HS-5 (cell line): ENCODE data around the gene PCGF6.

Source experiments
- DNase-seq: peaks from one replicate; pipeline ENCODE4 v3.0.0-alpha.2; 2012; ENCODE audit warnings: low read depth

Gene PCGF6

DNA sequence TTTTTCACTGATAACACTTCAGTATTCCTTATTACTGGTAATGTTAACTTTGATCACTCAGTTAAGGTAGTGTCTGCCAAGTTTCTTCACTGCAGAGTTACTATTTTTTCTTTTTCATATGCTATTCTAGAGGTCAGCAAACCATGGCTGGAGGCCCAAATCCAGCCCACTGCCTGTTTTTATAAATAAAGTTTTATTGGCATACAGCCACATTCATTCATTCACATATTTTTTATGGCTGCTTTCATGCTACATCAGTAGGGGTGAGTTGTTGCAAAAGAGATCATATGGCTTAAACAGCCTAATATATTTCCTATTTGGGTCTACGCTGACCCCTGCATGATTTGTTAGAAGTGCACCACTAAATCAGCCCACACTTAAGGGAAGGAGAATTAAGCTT is 94.3 kb downstream of the PCGF6 start:
- no peak for DNase-seq

DNA sequence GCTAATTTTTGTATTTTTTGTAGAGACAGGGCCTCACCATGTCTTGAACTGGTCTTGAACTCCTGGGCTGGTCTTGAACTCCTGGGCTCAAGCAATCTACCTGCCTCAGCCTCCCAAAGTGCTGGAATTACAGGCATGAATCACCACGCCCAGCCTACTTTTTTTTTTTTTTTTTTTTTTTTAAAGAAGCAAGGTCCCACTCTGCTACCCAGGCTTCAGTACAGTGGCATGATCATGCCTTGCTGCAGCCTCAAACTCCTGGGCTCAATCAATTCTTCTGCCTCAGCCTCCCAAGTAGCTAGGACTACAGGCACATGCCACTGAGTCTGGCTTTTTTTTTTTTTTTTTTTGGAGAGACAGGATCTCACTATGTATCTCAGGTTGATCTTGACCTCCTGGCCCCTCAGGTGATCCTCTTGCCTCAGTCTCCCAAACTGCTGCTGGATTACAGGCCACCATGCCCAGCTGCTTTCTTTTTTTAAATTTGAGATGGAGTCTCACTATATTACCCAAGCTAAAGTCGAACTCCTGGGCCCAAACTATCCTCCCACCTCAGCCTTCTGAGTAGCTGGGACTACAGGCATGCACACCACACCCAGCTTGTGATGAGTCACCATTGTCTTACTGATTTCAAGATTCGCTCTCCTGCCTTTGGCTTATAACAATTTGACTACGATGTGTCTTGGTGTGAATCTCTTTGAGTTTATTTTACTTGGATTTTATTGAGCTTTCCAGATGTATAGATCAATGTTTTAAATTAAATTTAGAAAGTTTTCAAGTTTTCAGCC is 96.2 kb downstream of the PCGF6 start:
- DNase-seq: no peak

DNA sequence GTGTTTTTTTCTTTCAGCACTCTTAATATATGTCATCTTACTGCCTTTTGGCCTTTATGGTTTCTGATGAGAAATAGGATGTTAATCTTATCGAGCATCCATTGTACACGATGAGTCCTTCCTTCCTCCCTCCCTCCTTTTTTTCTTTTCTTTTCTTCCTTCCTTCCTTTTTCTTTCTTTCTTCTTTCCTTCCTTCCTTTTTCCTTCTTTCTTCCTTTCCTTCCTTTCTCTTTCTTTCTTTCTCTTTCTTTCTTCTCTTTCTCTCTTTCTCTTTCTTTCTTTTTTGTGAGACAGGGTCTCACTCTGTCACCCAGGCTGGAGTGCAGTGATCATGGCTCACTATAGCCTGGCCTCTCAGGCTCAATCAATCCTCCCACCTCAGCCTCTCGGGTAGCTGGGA is 96.8 kb downstream of the PCGF6 start:
- DNase-seq: no peak
